Right lobe of liver (tissue), 4 donors: Measurements from ENCODE around the gene TM9SF1.
"Not testable (repeated sequence)": the region's sequence is repeated elsewhere in the genome, so short reads cannot be mapped to it uniquely, and the experiment has no call there.

Source experiments
- POLR2A ChIP-seq: fragments of 450-650 bp; IDR thresholded peaks from one replicate; pipeline ENCODE4 v1.6.1; 2017; ENCODE audit warnings: antibody characterized with exemption, mild to moderate bottlenecking
- TF ChIP-seq, protein P1 (sequence below), 4 donors: fragments of 200-600 bp in 3 of 4; fragments of 450-650 bp in 1 of 4; IDR thresholded peaks; one replicate each; pipeline versions ENCODE4 v1.5.1 to v1.8.0; 2016 to 2022; ENCODE audit warnings: antibody characterized with exemption in 4 of 4, mild to moderate bottlenecking in 2 of 4
- donor health status: DM: no; HTN: no; CAD: no.
- donor health status: DM: no; HTN: no; CAD: no.
- donor health status: DM: no; HTN: yes; CAD: no.

DNA sequence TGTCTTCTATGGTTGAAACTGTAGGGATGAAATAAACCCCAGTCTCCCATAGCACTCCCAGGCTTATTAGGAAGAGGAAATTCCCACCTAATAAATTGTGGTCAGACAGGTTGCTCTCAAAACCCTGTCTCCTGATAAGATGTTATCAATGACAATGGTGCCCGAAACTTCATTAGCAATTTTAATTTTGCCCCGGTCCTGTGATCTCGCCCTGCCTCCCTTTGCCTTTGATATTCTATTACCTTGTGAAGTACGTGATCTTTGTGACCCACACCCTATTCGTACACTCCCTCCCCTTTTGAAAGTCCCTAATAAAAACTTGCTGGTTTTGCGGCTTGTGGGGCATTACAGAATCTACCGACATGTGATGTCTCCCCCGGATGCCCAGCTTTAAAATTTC, 7.3 kb upstream of the TM9SF1 start:
- TF ChIP-seq, protein P1, sequence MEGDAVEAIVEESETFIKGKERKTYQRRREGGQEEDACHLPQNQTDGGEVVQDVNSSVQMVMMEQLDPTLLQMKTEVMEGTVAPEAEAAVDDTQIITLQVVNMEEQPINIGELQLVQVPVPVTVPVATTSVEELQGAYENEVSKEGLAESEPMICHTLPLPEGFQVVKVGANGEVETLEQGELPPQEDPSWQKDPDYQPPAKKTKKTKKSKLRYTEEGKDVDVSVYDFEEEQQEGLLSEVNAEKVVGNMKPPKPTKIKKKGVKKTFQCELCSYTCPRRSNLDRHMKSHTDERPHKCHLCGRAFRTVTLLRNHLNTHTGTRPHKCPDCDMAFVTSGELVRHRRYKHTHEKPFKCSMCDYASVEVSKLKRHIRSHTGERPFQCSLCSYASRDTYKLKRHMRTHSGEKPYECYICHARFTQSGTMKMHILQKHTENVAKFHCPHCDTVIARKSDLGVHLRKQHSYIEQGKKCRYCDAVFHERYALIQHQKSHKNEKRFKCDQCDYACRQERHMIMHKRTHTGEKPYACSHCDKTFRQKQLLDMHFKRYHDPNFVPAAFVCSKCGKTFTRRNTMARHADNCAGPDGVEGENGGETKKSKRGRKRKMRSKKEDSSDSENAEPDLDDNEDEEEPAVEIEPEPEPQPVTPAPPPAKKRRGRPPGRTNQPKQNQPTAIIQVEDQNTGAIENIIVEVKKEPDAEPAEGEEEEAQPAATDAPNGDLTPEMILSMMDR (IDR thresholded peaks at IDR 0.05) = not testable (repeated sequence)
- TF ChIP-seq POLR2A = not testable (repeated sequence)
